DMS153 (cell line): ENCODE measurements around the gene NAB2.
"Not testable (repeated sequence)": the region's sequence is repeated elsewhere in the genome, so short reads cannot be mapped to it uniquely, and the experiment has no call there.

ENCODE experiments used
- DNase-seq: peaks from one replicate; lab custom pipeline; 2025; lab: John Stamatoyannopoulos, UW

NAB2 gene

GRCh38 chr12:57111031-57111734 is 22.3 kb downstream of the NAB2 start, which contains the start of gene STAT6:
Gene STAT6 (minus strand): TSS chr12:57111362. CDS start chr12:57108278, 3,084 bp downstream.
- peak; percentile 72 for DNase-seq

GRCh38 chr12:57112492-57113294 is 23.8 kb downstream of the NAB2 start:
- no peak for DNase-seq

- no peak for DNase-seq
Measured at GRCh38 chr12:57116580-57117281, 27.8 kb downstream of the NAB2 start.

GRCh38 chr12:57118711-57119271 is 29.9 kb downstream of the NAB2 start:
- DNase-seq, result no peak

GRCh38 chr12:57119294-57120085 is 30.6 kb downstream of the NAB2 start:
- DNase-seq, result no peak

- not testable (repeated sequence) for DNase-seq
Measured at GRCh38 chr12:57120718-57121117, 31.8 kb downstream of the NAB2 start.

- DNase-seq, result no peak
Measured at GRCh38 chr12:57123813-57124212, 34.9 kb downstream of the NAB2 start.

- peak; percentile 47 for DNase-seq
Measured at GRCh38 chr12:57124261-57124877, 35.5 kb downstream of the NAB2 start.

- no peak for DNase-seq
Measured at GRCh38 chr12:57126061-57126460, 37.1 kb downstream of the NAB2 start.

GRCh38 chr12:57126561-57126960 is 37.6 kb downstream of the NAB2 start:
- no peak for DNase-seq

GRCh38 chr12:57127101-57127725 is 38.3 kb downstream of the NAB2 start:
- peak; percentile 45 for DNase-seq

- peak; percentile 59 for DNase-seq
Measured at GRCh38 chr12:57127726-57128518, 39.0 kb downstream of the NAB2 start, which contains the start of gene LRP1. Gene LRP1 (plus strand): TSS chr12:57128483. CDS start chr12:57128965, 482 bp downstream.

GRCh38 chr12:57128519-57129247 is 39.8 kb downstream of the NAB2 start:
- no peak for DNase-seq

- no peak for DNase-seq
Measured at GRCh38 chr12:57129321-57129842, 40.5 kb downstream of the NAB2 start.

- no peak for DNase-seq
Measured at GRCh38 chr12:57129889-57130288, 41.0 kb downstream of the NAB2 start.

GRCh38 chr12:57130941-57131340 is 42.0 kb downstream of the NAB2 start:
- DNase-seq, result no peak

- DNase-seq, result peak; percentile 21
Measured at GRCh38 chr12:57131896-57132744, 43.2 kb downstream of the NAB2 start.
